G401 (cell line): Measurements from ENCODE around the gene SH3RF1. TPM values are rescaled to one million over a fixed set of nuclear protein-coding genes. Genes with fewer than 3 reads are reported as not detected.
"Not testable (repeated sequence)": the region's sequence is repeated elsewhere in the genome, so short reads cannot be mapped to it uniquely, and the experiment has no call there.

Experiments used
- DNase-seq: peaks from one replicate; pipeline ENCODE4 v3.0.0-alpha.2; 2015; ENCODE audit warnings: low spot score
- in situ Hi-C: cut with HindIII; loops from 2 replicates; pipeline ENCODE4 v1.10.0; 2016; ENCODE audit warnings: low sequenced_read_pairs, mixed read lengths
- total RNA-seq: library from RNA; depleted of rRNA; stranded (reverse); fragments of >200 nt; shearing (Covaris generic); gene quantifications from 2 replicates; pipeline ENCODE4 v1.2.3, GENCODE V29; 2014

SH3RF1 gene
- total RNA-seq, 1 experiment from 2014 or later = not detected

DNA sequence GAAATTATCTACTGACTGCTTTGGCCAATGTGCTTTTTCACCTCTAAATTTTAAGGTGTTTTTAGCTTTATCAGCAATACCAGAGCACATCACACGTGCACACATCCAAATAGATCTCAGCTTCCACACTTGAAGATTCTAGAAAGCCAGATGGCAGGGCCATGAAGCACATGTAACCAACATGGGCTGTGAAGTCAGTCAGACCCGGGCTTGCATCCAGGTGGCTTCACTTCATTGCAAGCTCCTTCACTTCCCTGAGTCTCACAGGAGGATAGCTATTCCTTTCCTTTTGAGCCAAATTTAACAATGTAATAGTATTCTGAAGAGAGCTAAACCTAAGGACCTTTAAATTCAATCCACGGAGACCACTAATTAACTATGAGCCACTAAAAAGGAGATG is 86.5 kb downstream of the SH3RF1 start:
- in situ Hi-C loops = no loop called here

DNA sequence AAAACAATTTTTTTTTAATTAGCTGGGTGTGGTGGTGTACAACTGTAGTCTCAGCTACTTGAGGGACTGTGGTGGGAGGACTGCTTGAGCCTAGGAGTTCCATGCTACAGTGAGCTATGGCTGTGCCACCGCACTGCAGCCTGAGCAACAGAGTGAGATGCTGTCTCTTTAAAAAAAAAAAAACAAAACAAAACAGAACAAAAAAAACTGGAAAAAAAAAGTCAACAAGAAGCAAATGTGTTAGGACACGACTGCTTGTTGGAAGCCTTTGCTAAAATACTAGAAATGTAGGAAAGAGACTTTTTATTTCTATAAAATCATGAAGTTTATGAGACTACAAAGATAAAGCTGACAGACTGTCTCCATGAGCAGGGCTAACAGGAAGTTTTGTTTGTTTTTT is 87.2 kb downstream of the SH3RF1 start:
- in situ Hi-C loops = no loop called here
- no peak for DNase-seq

More for the DNA sequence above, 86.5 kb downstream of the SH3RF1 start:
- DNase-seq = no peak

DNA sequence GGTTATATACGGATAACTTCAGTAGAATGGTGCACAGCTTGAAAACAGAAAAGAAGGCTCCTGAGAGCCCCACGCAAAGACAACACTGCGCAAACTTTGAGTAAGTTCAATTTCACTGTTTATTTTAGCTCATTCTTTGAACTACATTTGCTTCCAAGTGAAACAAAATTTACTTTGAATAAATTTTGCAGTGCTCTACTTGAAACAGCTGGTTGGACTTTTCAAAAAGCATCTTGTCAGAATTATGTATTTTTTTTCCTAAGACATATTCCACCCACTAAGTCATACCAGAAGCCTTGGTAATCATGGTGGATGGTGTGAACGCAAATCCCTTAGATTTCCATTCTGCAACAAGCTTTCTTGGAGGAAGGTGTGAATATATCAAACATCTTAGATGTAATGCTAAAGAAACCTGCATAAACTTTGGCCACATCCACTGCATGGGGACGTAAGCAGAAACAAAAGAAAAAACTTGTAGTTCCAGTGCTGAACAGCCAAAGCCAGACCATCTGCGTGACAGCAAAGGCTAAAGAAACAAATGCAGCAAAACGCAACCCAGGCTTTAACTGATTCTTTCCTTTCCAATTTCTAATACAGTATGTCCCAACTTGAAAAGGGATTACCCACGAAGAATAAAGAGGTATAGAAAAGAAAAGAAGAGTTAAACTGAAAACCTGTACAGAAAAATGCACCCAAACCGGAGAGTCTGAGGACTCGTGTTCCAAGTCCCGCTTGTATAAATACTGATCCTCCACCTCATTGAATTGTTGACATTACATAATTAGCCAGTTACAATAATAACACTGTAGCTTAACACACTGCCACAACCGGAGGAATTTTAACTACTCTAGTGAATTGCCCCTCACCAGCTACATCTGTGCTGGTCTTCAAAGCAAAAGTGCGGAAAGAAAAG is 90.9 kb downstream of the SH3RF1 start:
- DNase-seq = no peak
- in situ Hi-C loops = no loop called here

DNA sequence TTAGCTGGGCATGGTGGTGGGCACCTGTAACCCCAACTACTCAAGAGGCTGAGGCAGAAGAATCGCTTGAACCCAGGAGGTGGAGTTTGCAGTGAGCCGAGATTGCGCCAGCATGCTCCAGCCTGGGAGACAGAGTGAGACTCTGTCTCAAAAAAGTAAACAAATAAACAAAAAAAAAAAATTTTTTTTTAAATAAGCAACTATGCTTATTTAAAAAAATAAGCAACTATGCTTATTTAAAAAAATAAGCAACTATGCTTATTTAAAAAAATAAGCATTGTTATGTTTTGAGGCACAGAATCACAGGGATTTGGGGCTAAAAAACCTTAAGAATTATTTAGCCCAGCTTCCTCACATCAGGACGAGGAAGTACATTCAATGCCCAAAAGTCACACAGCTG is 92.7 kb downstream of the SH3RF1 start:
- in situ Hi-C loops, DNase-seq: not testable (repeated sequence)

DNA sequence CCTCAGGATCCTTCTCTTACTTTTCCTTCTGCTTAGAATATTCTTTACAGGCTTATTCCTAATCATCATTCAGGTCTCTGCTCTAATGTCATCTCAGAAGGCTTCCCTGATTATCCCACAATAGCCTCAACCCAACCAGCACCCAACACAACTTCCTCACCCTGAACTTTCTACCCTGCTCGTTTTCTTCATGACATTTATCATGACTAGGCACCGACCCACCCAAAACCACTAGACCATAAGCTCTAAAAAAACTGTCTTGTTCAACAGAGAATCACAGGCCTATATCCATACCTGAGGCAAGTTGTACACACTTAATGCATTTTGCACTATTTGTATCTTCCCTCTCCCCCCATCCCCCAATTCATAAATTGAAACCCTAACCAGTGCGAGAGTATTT is 95.3 kb downstream of the SH3RF1 start:
- DNase-seq = no peak
- in situ Hi-C loops = no loop called here

DNA sequence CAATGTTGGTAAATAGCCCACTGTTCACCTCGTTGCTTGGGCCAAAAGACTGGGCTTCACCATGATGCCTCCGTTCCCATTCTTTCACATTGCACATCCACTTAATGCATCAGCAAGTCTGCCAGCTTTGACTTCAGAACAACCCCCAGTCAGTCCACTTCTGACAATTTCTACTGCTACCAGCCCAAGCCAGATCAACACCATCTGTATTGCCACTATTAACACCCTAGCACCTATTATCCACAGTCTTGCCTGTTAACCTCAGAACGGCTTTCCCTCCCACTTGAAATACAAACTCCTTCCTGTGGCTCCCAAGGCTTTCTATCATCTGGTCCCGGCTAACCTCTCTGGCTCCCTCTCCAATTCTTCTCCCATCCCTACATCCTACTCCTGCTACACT is 95.7 kb downstream of the SH3RF1 start:
- in situ Hi-C loops = no loop called here
- no peak for DNase-seq

DNA sequence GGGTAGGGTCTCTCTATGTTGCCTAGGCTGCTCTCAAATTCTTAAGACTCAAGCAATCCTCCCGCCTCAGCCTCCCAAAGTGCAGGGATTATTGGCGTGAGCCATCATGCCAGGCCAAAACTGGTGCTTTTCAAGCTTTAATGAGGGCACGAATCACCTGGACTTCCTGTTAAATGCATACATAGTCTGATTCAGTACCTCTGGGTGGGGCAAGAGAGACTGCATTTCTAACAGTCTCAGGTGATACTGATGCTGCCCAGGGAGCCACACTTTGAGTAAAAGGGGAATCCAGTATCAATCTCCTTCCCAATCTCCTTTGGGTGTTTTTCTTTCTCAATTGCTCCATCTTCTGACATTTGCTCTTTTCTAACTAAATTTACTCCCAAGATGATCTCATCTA is 96.5 kb downstream of the SH3RF1 start:
- in situ Hi-C loops = no loop called here
- no peak for DNase-seq

DNA sequence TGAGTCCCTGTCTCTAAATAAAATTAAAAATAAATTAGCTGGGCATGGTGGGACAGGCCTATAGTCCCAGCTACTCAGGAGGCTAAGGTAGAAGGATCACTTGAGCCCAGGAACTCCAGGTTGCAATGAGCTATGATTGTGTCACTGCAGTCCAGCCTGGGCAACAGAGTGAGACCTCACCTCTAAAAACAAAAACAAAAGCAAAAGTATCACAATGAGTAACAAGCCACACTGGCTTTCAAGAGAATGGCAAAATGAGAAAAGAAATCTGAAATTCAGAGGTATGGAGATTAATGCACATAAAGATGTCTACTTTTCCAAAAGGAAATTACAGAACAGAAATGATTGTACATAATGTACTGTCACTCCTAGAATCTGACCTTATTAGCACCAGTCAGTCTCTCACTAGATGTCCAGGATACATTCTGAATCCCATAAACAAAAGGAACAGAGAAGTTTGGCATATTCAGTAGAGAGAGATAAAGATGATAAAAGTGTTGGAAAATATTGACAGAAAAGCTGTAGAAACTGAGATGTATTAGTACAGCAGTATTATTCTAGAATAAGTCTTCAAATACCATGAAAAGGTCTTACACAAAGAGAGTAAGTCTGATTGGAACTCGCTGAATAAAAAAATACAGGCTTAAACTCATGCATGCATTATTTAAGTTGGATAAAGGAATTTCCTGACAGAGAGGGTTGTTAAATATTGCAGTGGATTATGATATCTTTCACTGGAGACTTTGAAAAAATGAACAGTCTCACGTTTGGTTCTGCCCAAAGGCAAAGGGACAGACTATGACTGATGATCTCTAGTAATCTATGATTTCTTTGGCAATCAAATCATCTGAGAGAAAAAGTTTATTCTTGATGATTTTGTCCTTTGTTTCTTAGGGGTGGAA is 102.5 kb downstream of the SH3RF1 start:
- DNase-seq = no peak
- in situ Hi-C loops = no loop called here

DNA sequence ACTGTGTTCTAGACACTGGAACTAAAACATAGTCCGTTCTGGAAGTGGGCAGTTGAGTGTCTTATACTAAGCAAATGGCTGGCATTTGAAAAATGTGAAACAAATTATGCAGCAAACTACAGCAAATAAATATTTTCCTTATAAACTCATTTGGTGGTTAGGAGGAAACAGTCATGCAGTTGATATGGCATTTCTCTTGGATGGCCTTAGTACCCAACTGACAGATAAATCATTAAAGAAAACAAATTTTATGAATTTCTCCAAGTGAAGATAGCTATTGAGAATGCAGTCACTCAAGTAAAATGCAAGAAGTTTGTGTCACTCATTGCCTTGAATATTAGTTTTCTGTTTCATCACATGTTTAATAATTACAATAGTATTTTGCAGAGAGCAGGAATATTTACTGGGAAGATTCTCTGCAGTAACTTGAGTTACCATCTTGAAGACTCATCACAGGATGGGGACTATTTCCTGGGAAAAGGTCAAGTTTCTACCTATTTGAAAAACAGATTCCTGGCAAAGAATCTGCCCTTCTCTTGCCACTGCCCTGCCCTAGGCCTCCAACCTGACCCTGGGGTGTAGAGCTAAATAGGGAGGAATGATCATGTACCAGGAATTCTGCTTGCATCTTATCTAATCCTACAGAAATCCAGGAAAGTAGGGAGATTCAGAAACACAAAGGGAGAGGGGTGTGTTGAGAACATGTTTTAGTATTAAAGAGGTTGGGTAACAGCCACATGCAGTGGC is 105.9 kb downstream of the SH3RF1 start:
- DNase-seq = no peak
- in situ Hi-C loops = no loop called here

DNA sequence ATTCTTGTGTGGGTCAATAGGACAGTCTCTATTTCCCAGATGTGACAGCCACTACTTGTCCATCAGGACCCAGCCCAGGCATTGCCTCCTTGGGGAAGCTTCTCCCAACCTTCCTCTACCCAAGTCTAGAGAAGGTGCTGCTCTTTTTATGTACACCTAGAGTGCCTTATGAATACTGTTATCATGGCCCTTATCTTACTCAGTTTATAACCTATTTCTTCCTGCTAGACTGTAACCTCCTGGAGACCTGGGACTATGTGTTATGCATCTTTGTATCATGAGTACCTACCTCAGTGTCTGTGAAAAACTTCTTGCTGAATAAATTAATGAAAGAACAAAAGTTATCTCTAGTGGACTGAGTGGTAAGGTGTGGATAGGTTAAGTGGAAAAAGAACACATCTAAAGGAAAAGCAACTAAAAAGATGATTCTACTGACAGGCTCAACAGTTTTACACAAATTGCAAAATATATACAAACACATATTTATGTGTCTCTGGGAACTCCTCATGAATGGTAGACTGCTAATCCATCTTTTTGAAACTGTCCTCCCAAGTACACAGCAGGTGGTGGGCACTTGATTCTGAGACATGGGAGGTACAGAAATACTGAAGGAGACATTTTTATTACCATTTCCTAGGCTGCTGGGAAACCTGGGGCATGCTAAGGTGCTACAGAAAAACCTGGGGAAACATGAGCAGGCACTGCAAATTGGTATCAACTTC is 106.6 kb downstream of the SH3RF1 start:
- in situ Hi-C loops = no loop called here
- DNase-seq = no peak

DNA sequence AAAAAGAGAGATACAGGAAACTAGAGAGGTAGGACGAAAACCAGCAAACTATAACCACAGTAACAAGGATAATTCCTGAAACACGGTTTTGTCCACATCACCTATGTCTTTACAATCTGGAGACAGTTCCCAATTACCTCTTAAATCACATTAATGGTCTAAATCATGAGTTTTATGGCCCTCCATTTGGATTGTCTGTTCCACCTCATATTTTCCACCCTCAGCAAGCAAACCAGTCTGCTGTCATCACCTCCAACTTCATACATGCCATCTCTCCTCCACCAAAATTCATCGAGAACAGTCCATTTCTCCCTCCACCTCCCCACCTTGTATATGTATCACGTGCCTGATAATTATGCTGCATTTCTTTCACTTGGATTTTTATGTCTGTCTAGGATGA is 107.3 kb downstream of the SH3RF1 start:
- in situ Hi-C loops = no loop called here

DNA sequence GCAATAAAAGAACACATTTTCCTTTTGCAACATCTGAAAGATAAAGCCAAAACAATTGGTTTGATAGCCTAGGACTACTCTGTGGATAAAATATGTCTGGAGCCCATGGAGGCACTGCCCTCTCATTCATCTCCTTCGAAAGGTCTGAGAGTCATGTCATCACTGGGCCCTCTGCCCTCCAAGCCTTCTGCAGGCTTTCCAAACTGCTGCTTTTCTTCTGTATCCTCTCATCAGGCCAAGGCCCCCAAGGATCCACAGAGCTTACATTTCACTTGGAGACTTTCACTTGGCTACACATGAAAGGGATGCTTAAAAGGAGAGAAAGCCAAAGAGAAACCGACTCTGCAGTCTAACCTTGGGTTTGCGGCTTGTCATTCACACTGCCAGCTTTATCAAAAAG is 109.9 kb downstream of the SH3RF1 start:
- in situ Hi-C loops = no loop called here

More for the DNA sequence above, 107.3 kb downstream of the SH3RF1 start:
- DNase-seq = no peak

DNA sequence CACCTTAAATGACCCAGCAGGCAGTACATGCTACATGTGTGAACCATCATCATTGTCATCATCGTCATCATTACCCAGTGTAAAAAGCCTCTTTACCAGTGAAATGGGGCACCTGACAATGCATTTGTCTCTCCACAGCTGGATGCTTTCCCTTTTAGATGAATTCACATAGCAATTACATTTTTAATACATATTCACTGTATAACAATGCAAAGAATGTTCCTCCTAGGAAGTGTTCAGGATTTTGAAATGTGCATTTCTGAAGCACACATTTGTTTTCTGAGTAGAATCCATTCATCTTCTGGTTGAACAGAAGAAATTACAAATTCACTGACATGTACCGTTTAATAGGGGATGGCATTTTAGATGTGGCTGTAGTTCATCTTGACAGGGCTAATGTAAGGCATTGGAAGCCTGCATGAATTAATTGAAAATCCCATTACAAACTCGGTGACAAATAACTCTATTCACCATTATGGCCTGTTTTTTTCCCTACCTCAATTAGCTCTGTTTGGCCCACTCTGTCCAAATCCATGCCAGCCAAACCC is 111.1 kb downstream of the SH3RF1 start:
- DNase-seq = no peak
- in situ Hi-C loops = no loop called here

More for the DNA sequence above, 109.9 kb downstream of the SH3RF1 start:
- no peak for DNase-seq

DNA sequence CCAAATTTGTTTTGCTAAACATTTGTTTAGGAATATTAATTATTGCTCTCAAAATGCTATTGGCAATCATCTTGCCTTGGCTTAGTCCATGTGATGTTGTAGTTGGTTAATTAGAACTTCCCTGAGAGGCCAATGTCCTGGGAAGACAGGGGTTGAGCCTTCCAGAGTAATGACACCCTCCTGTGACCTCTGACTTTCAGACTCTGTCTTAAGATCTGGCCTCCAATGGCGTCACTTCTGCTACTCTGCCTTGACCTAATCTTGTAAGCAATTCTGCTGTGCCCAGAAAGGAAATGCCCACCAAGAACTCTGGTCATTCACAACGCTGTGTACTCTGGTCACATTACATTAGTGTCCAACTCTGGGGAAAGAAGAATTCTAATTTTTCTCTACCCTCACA is 111.9 kb downstream of the SH3RF1 start:
- no peak for DNase-seq
- in situ Hi-C loops = no loop called here

DNA sequence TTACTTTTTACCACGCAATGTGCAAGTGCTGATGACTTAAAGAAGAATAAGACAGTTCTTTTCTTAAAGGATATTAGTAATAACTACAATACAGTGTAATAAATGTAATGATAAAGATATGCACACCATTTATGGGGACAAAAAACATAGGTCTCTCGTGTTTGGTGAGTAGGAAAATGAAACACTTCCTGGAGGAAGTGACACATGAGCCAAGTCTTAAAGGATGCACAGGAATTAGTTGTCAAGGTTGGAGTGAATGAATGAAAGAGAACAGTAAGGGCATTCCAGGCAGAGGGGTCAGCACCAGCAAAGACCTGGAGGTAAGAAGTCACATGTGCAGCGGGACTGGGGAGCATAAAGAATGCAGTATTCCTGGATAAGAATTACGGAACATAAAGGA is 112.7 kb downstream of the SH3RF1 start:
- no peak for DNase-seq
- in situ Hi-C loops = no loop called here

DNA sequence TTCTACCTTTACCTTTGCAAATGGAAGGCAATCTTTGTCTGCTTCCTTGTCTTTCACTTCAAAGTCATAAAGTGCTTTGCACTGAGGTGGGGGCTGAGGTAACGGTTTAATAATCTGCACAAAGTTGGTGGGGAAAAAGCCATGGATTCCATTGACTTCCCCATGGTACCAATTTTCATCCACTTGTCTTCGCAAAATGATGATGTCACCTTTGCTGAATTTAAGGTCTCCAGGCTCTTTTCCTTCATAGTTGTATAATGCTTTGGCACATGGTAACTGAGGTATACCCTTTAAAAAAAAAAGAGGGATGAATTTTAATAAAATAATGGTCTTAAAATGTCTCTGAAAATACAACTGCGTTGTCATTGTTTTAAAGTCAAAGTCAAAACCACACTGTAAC is 114.4 kb downstream of the SH3RF1 start:
- no peak for DNase-seq
- in situ Hi-C loops = no loop called here

DNA sequence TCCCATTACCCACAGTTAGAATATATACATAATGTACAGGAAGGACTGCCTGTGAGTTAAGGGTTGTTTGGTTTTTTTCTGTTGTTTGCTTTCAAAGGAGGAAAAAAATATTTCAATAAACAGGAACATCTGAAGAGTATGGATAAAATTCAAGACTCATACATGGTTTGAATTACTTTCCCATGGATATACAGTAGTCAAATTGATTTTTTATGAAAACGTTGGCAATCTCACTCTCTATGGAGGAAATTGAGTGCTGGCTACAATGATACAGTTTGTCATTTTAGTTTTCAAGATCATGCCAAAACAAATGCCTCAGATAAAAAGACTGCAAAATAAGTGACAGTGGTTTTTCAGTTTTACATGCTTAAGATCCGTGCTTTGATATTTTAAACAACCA is 116.6 kb downstream of the SH3RF1 start:
- in situ Hi-C loops = no loop called here
- DNase-seq = no peak

DNA sequence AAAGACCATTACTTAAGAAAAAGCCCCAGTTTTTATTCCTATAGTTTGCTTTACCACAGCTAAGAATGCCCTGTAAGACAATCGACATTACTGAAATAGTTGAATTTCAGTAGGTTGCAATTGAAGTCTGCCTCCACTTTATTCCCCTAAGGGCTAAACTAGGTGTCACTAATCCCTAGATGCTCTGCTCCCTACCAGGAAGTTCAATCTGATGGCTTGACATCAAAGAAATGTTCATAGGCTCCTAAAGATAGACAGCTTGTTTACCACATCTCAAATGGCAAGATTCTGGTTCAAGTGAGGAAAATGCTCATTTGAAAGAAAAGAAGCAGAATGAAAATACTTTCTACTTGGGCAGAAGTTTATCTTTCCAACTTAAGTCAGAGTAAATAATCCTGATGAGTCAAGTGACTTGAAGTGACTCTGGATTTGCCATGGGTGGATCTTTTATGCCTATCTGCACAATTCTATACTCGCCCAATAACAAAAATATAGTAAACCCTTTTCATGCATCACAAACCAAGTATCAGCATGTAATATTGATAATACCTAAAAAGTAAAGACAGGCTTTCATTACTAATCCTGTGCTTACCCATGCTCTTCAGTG is 117.2 kb downstream of the SH3RF1 start:
- DNase-seq = no peak
- in situ Hi-C loops = no loop called here
